Heart left ventricle (tissue), 16 donors: ENCODE measurements around the gene ITGBL1. TPM values are rescaled to one million over a fixed set of nuclear protein-coding genes. Genes with fewer than 3 reads are reported as not detected.
A peak's percentile ranks its signal among the peaks of the same experiment; 100 is the strongest.

Source experiments
- ATAC-seq, 4 donors: fragments of 200-7000 bp; cut with Tn5 transposase; one replicate each; pipeline ENCODE4 v1.9.1; 2020 to 2022; ENCODE audit warnings: moderate library complexity in 4 of 4, mild to moderate bottlenecking in 3 of 4, moderate number of reproducible peaks in 1 of 4
- DNase-seq, 5 donors: peaks; one replicate each; pipeline ENCODE4 v3.0.0-alpha.2; 2020
- H3K27ac ChIP-seq, 12 donors: fragments of 200-600 bp; sonication (generic) in 4 of 12; one replicate each; pipeline versions ENCODE4 v1.5.0 to v1.8.0; 2016 to 2022; ENCODE audit warnings: mild to moderate bottlenecking in 2 of 12
- H3K27me3 ChIP-seq, 9 donors: fragments of 200-600 bp; sonication (generic) in 2 of 9; one replicate each; pipeline versions ENCODE4 v1.5.1 to v1.8.0; 2016 to 2022; ENCODE audit warnings: mild to moderate bottlenecking in 3 of 9
- H3K36me3 ChIP-seq, 9 donors: fragments of 200-600 bp; sonication (generic) in 2 of 9; one replicate each; pipeline versions ENCODE4 v1.5.0 to v1.8.0; 2018 to 2022; ENCODE audit warnings: mild to moderate bottlenecking in 2 of 9
- H3K4me1 ChIP-seq, 12 donors: fragments of 200-600 bp; sonication (generic) in 4 of 12; one replicate each; pipeline versions ENCODE4 v1.5.0 to v1.8.0; 2016 to 2022; ENCODE audit warnings: mild to moderate bottlenecking in 3 of 12
- H3K4me3 ChIP-seq, 12 donors: fragments of 200-600 bp; sonication (generic) in 4 of 12; one replicate each; pipeline versions ENCODE4 v1.5.0 to v1.8.0; 2017 to 2022; ENCODE audit warnings: mild to moderate bottlenecking in 9 of 12, moderate library complexity in 4 of 12
- H3K9me3 ChIP-seq, 12 donors: fragments of 200-600 bp; sonication (generic) in 4 of 12; one replicate each; pipeline versions ENCODE4 v1.5.0 to v1.8.0; 2016 to 2022; ENCODE audit warnings: mild to moderate bottlenecking in 1 of 12
- CTCF ChIP-seq, 12 donors: fragments of 200-600 bp; sonication (generic) in 4 of 12; IDR thresholded peaks; one replicate each; pipeline versions ENCODE4 v1.5.0 to v1.8.0; 2018 to 2022; ENCODE audit warnings: antibody characterized with exemption in 12 of 12, mild to moderate bottlenecking in 5 of 12
- POLR2A ChIP-seq, 2 donors: fragments of 450-650 bp; IDR thresholded peaks; one replicate each; pipeline ENCODE4 v1.6.1; 2017; ENCODE audit warnings: antibody characterized with exemption in 2 of 2, mild to moderate bottlenecking in 2 of 2, moderate library complexity in 2 of 2
- WGBS, 4 donors: extraction: QIAGEN DNeasy Blood & Tissue Kit in 2 of 4; methylation state at CpG; one replicate each; pipeline versions ENCODE4 v1.1.5 to v1.1.7; 2013 to 2018; 5-methylcytosine and 5-hydroxymethylcytosine counted together
- intact Hi-C, 10 donors: fragments of 100-400 bp; cut with DNase I; formaldehyde crosslinking; loops; one replicate each; pipeline versions ENCODE4 v1.11.1 to v1.14.2; 2022
- polyA plus RNA-seq, 2 donors: library from polyadenylated mRNA; stranded (reverse); fragments of 200-250 nt; gene quantifications; one replicate each; pipeline ENCODE4 v1.2.3, GENCODE V29; 2013
- total RNA-seq, 9 donors: library from RNA; depleted of rRNA in 2 of 9; stranded (reverse); fragments of >200 nt in 2 of 9; fragmentation: NEBNext Ultra II Directional in 3 of 9; extraction: Animal tissue kit (Norgen Biotek cat#: 25700) in 3 of 9; gene quantifications; one replicate each; pipeline versions ENCODE4 v1.1.0 to v1.2.4, GENCODE V29; 2016 to 2023
- donor health status: ischemic (EF 13 %, LVEDD 7.1; RV severe dilation, severe dysfunction).
- donor health status: healthy with polysubstance abuse.
- donor health status: DM: no; HTN: yes; CAD: no.
- donor health status: DM: no; HTN: no; CAD: no.
- donor health status: ischemic (EF 25% LVEDD 6.9; RV normal size, moderate dysfunction).
- donor health status: ischemic (EF 25% LVEDD 5.7; RV mildly dilated, moderate dysfunction).
- donor health status: healthy.
- donor health status: DM: yes; HTN: yes; CAD: no.
- donor health status: ischemic (EF 35%, LVEDD 5.7; RV mildly dilated, moderate dysfunction).
- donor health status: nonischemic (EF 11% LVEDD 7.7; RV severe dilation, severe dysfunction).
- donor health status: DM: yes; HTN: yes; CAD: no.
- donor health status: PGD.
- donor health status: ischemic (EF 29% LVEDD 5.4; RV normal size, mild dysfunction).
- donor health status: nonischemic (EF 23%, LVEDD 6.1; RV moderate dilation, normal function).

ITGBL1 gene
- total and polyA plus RNA-seq, 11 donors, result 0.15 to 5.9 (median 2.5) TPM

- H3K4me1 ChIP-seq, result peaks cover 0 to 8% (median 0%) of the 10 kb centered on the region in 12 donors
- H3K36me3 ChIP-seq, result no peaks in the 10 kb centered on the region
- H3K27me3 ChIP-seq, result no peaks in the 10 kb centered on the region
- DNase-seq (no peak), ATAC-seq (peak in 1 of 4 donors; percentile 14)
- H3K9me3 ChIP-seq, result no peaks in the 10 kb centered on the region
- TF ChIP-seq CTCF (IDR thresholded peaks at IDR 0.05) (no peak), POLR2A (IDR thresholded peaks at IDR 0.05) (no peak)
- H3K27ac ChIP-seq, result no peak overlapping the region
- no peak overlapping the region for H3K4me3 ChIP-seq
- WGBS, 4 donors, result 83 to 93% (median 88%) methylated on average over 2 of the region's 2 CpGs
- intact Hi-C loops, result no loop called here
These were observed 102.1 kb downstream of the ITGBL1 start for GRCh38 chr13:101554420-101555125.

- no peaks in the 10 kb centered on the region for H3K36me3 ChIP-seq
- DNase-seq (no peak), ATAC-seq (no peak)
- intact Hi-C loops, result no loop called here
- H3K9me3 ChIP-seq, result no peaks in the 10 kb centered on the region
- TF ChIP-seq POLR2A (IDR thresholded peaks at IDR 0.05), result no peak
- no peak for TF ChIP-seq CTCF (IDR thresholded peaks at IDR 0.05)
- H3K27me3 ChIP-seq, result no peaks in the 10 kb centered on the region
- no peak overlapping the region for H3K4me3 ChIP-seq
- peaks cover 0 to 8% (median 0%) of the 10 kb centered on the region in 12 donors for H3K4me1 ChIP-seq
- H3K27ac ChIP-seq, result no peak overlapping the region
These were observed 103.1 kb downstream of the ITGBL1 start for GRCh38 chr13:101555610-101556009.

- H3K4me1 ChIP-seq, result peaks cover 0 to 8% (median 0%) of the 10 kb centered on the region in 12 donors
- intact Hi-C loops, result no loop called here
- ATAC-seq (peak in 2 of 4 donors; percentile 63 to 68), DNase-seq (no peak)
- no peaks in the 10 kb centered on the region for H3K27me3 ChIP-seq
- no peaks in the 10 kb centered on the region for H3K36me3 ChIP-seq
- peaks cover 0 to 3% (median 0%) of the 10 kb centered on the region in 12 donors for H3K9me3 ChIP-seq
- TF ChIP-seq POLR2A (IDR thresholded peaks at IDR 0.05), result no peak
- TF ChIP-seq CTCF (IDR thresholded peaks at IDR 0.05), result no peak
- 66 to 86% (median 75%) methylated on average over 3 of the region's 3 CpGs for WGBS, 4 donors
- no peak overlapping the region for H3K4me3 ChIP-seq
- H3K27ac ChIP-seq, result no peak overlapping the region
These were observed 104.2 kb downstream of the ITGBL1 start for GRCh38 chr13:101556676-101557123.

GRCh38 chr13:101565317-101565716 lies 112.8 kb downstream of the ITGBL1 start:
- H3K27ac ChIP-seq, result no peak overlapping the region
- peaks cover 0 to 4% (median 0%) of the 10 kb centered on the region in 12 donors for H3K9me3 ChIP-seq
- H3K36me3 ChIP-seq, result no peaks in the 10 kb centered on the region
- no peaks in the 10 kb centered on the region for H3K4me1 ChIP-seq
- no peak for DNase-seq
- H3K27me3 ChIP-seq, result no peaks in the 10 kb centered on the region
- ATAC-seq, result no peak
- WGBS, 4 donors, result 79 to 91% (median 86%) methylated on average over 1 of the region's 1 CpG
- H3K4me3 ChIP-seq, result no peak overlapping the region
- intact Hi-C loops, result no loop called here
- TF ChIP-seq CTCF (IDR thresholded peaks at IDR 0.05) (no peak), POLR2A (IDR thresholded peaks at IDR 0.05) (no peak)
